Renal cortex interstitium (tissue), 11 donors: Measurements from ENCODE around the gene SDK1. TPM values are rescaled to one million over a fixed set of nuclear protein-coding genes. Genes with fewer than 3 reads are reported as not detected.
A peak's percentile ranks its signal among the peaks of the same experiment; 100 is the strongest.

ENCODE experiments used
- DNase-seq, 11 donors: peaks; one replicate each; pipeline ENCODE4 v3.0.0-alpha.2; 2013; ENCODE audit warnings: low read depth in 9 of 11, low spot score in 4 of 11; ENCODE audit errors: extremely low read depth in 1 of 11
- polyA plus RNA-seq, 3 donors: library from polyadenylated mRNA; unstranded; fragments of 120-200 nt; gene quantifications; one replicate each; pipeline ENCODE4 v1.2.1, GENCODE V29; 2013; ENCODE audit not compliant: insufficient read length in 3 of 3

SDK1 gene
- polyA plus RNA-seq, 3 donors, result 5.9 to 9.1 (median 7.6) TPM

DNA sequence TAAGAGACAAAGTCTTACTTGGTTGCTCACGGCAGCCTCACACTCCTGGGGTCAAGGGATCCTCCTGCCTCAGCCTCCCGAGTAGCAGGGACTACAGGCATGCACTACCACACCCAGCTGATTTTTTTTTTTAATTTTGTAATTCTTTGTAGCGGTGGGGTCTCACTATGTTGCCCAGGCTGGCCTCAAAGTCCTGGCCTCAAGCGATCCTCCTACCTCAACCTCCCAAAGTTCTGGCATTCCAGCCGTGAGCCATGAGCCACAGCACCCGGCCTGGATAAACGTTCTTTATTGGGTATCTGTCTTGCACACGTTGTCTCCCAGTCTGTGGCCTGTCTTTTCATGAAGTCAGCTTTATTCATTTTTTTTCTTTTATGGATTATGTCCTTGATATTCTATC, 744.9 kb downstream of the SDK1 start:
- DNase-seq, result no peak

DNA sequence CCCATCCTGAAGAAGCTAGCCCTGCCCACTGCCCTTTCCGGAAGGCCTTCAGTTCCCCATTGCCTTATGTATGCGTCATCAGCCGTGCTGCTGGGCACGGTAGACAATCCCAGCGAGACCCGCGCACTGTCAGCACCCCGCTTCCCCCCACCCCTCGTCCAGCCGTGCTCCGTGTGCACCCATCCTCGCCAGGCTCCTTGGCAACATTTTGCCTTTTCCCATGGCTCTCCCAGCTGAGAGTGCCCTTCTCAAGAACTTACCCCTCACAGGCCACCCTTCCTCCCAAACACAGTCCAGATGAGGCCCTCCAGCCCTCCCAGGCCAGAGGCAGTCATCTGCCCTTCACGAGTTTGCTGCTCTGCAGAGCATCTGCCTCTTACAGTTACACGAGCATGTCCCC, 747.3 kb downstream of the SDK1 start:
- DNase-seq, result no peak

DNA sequence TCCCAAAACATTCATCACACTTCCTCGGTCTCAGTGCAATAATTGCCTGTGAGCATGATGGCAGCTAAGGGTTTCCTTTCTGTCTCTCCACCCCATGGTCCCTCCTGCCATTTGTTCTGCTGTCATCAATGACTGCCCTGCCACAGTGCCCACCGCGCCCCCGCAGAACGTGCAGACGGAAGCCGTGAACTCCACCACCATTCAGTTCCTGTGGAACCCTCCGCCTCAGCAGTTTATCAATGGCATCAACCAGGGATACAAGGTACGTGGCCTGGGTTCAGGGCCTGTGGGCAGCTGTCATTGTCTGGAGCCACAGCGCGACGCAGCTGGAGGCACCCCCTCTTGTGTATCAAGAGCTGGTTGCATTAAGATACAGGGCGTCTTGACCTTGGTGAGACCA, 748.1 kb downstream of the SDK1 start:
- DNase-seq, result no peak

DNA sequence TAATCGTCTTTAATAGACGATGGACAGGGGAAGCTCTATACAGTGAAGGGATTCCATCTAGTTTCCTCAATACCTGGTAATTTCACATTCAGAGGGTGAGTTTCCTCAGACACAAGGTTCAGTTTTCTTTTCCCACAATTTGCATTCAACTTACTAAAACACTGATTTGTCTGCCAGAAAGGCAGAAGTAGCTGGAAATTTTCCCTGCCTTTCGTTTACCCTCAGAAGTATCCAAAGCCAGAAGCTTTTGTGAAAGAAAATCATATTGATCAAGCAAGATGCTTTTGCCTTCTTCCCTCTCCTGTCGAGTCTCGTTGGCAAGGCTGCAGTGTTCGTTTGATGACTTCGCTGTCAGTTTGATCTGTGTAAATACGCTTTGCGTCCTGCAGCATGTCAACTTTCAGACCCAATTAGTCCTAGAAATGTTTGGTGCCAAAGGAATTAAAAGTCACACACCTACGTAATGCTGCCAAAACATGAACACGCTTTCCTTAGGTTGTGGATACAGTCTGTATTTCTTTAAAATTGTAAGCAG, 749.1 kb downstream of the SDK1 start:
- no peak for DNase-seq

DNA sequence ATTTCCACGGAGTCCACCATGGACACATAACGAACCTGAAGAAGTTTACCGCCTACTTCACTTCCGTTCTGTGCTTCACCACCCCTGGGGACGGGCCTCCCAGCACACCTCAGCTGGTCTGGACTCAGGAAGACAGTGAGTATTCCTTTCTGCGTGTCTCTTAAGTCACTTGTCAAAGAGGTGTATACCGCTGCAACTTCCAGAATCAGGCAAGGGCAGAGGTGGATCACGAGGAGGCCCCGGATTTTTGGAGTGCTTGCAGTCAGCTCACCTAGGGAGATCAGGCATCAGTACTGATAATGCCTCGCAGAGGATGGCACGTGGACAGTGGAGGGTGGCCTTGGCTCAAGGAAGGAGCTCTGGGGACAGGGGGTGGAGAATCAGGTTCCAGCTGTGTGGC, 750.6 kb downstream of the SDK1 start:
- DNase-seq, result no peak

DNA sequence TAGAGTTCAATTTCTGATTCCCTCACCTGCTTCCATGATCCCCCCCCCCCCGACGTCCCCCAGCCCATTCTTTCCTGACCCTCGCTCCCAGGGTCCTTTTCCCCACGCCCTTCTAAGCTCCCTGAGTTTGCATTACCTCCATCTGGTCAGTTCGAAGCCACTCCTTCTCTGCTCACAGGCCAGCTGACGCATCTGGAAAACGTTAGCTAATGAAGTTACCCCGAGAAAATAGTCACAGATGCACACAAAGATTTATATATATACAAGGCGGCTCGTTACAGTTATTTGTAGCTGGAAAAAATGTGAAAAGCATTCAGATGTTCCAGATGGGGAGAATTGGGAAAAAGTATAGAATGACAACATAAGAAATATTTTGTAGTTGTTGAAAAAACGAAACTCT, 751.1 kb downstream of the SDK1 start:
- peak in 2 of 11 donors; percentile 7 to 16 for DNase-seq

DNA sequence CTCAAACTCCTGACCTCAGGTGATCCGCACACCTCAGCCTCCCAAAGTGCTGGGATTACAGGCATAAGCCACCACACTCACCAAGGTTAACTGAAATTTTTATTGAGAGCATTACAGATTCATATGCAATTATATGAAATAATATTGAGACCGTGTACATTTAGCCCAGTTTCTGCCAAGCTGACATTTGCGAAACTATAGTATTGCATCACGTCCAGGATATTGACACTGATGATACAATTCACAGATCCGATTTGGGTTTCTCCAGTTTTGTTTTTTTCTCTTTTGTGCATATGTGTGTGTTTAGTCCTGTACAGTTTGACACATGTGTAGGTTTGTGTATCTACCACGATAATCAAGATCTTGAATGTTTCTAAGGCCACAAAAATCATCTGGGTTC, 753.1 kb downstream of the SDK1 start:
- no peak for DNase-seq

DNA sequence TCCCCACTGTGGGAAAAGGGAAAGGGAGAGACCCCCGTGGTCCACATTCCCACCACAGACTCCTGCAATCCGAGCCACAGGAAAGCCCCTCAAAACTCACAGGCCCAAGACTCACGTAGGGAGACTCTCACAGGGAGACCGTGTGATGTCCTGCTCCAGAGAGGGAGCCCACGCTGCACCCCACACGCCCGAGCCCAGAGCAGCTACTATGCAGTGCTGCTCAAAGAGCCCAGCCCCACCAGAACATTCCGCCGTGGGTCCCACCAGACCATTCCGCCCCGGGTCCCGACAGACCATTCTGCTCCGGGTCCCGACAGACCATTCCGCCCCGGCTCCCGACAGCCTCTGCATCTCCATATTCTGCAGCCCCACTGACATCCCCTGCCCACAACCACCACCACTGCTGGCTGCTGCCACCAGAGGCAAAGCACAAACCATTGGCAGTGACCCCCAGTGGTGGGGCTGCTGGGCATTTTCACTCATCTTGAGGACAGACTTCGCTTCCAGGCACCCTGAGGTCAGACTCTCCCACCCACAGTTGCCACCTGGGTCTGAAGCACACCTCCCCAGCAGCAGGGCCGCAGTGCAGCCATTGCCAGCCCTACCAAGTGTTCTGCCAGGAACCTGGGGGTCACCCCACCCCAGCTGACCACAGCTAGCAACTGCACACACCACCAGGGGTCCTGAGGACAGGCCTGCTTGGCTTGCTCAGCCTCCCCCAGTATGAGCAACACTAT, 755.7 kb downstream of the SDK1 start:
- no peak for DNase-seq

DNA sequence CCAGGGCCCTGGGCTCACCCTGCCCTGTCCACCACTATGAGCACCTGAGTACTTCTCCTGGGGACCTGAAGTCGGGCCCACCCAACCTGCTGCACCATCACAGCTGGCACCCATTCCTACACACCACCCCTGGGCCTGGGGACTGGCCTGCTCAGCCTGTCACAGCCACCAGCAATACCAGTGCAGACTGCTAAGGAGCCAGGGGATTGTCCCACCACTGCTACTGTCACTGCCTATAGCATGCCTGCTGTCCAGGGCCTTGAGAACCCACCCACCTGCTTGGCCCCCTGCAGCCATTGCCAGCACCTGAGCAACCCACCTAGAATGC, 756.2 kb downstream of the SDK1 start:
- no peak for DNase-seq

DNA sequence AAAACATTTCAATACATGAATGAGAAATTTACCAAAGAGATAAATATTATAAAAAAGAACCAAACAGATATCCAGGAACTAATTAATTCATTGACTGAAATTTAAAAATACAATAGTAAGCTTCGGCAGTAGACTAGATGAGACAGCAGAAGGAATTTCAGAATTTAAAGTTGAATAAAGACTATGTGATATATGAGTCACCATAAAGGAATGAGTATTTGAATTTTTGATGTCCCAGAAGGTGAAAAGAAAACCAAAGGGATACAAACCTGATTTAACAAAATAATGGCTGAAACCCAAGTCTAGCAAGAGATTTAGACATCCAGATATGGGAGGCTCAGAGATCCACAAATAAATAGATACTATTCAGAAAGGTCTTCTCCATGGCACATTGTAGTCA, 757.1 kb downstream of the SDK1 start:
- no peak for DNase-seq

DNA sequence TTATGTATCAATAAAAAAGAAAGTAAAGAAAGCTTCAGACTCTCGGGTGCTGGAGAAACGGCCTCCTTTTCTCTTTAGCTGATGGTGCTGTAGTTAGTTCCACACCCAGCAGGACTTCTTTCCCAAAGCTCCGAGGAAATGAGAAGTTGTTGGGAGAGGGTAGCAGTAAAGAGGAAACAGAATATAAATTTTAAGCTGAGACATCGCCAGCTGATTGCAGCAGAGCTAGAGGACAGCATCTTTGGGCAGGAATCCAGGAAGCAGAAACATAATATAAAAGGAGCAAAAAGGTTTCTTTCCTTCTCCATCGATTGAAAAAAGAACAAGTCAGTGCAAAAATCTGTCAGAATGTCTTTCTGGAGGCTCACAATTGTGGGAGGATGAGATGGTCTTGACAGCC, 764.1 kb downstream of the SDK1 start:
- peak in 4 of 11 donors; percentile 13 to 36 (median 26) for DNase-seq

DNA sequence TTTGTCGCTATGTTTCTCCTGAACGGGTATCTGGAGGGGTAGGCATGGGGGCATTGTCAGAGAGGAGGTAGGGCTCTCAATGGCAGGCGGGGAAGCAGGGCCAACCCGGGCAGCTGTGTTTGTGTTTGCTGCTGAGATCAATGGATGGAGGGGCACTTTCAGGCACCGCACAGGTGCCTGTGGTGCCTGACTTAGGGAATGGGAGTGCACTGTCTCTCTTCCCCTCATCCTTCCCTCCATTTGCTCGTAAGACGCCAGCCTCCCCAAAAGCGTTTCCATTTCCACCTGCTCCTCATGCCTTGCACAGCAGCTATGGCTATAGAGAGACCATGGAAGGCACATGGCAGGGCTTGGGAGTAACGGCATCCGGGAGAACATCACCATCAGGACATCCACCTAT, 765.2 kb downstream of the SDK1 start:
- no peak for DNase-seq

DNA sequence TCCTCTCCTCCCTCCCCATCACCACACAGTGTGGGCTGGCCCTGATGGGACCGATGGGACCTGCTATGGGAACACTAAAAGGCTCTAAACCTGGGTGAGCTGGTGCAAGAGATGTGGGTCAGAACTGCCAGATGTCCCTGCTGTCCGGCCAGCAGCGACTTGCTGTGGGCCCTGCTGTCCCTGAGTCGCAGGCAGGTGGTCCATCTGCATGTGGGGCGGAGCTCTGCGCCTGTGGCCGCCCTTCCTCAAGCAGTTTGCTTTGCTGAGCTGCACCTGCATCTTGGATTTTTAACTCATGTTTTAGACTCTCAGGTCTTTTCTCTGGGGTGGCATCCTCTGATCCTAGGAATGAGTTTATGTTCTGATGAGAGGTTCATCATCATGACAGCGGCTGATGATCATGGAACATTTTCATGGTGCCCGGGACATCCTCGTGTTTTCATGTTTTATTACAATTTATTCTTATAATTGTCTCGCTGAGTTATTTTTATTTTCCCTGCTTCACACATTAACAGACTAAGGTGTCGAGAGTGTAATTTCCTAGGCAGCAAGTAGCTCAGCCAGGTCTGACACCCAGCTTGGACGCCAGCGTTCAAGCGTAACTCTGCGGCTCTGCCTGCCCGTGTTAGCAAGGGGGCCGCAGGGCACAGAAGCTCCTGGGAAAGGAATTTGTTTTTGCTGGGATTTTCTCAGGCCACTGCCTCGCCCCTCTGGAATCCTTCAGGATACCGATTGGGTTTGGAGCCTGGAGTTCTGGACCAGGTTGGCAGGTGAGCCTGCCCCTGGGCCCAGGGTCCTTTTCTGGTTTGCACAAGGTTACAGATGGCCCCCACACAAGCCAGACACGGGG, 765.8 kb downstream of the SDK1 start:
- DNase-seq, result peak in 4 of 11 donors; percentile 8 to 32 (median 19)

DNA sequence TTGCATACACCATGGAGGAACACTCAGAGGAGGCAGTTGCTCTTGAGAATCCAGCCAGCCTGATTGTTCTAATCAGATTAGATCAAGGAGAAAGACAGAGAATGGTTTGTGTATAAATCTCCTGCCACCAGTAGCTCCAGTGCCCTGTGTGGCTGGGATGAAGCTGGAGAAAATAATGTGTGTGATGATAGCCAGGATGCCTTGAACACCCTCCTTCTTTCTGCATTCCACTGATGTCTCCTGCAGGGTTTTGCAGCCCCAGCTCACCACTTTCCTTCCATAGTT, 766.4 kb downstream of the SDK1 start:
- DNase-seq, result no peak

DNA sequence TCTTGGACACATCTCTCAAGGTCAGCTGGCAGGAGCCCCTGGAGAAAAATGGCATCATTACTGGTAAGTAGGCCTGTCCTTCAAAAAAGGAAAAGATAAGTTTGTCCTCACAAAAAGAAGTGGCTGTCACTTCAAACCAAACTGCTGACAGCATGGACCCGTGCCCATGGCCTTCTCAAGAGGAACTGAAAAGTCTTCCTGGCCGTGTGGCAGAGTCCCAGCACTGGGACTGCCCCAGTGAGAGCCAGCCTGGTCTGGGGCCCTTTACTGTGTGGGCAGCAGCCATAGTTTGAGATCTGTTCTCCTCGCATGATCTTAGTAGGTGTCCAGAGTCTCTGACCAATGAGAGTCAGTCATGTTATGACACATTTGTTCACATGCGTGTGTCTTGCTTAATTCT, 766.8 kb downstream of the SDK1 start:
- no peak for DNase-seq

DNA sequence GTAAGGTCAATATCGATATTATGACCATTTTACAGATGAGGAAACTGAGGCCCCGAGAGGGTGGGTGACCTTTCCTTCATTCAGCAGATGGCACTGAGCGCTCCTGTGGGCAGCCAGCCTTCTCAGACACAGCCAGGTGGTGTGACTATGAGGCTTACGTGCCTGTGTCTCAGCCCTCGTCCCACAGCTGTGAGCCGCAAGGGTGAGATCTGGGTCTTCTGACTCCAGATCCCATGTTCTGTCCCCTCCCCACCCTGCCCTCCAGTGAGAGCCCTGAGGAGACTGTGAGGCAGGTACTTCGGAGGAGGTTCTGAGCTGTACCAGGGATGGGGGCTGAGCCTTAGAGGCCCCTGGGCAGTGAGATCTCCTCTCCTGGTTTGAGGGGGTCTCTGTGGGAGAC, 767.2 kb downstream of the SDK1 start:
- no peak for DNase-seq

DNA sequence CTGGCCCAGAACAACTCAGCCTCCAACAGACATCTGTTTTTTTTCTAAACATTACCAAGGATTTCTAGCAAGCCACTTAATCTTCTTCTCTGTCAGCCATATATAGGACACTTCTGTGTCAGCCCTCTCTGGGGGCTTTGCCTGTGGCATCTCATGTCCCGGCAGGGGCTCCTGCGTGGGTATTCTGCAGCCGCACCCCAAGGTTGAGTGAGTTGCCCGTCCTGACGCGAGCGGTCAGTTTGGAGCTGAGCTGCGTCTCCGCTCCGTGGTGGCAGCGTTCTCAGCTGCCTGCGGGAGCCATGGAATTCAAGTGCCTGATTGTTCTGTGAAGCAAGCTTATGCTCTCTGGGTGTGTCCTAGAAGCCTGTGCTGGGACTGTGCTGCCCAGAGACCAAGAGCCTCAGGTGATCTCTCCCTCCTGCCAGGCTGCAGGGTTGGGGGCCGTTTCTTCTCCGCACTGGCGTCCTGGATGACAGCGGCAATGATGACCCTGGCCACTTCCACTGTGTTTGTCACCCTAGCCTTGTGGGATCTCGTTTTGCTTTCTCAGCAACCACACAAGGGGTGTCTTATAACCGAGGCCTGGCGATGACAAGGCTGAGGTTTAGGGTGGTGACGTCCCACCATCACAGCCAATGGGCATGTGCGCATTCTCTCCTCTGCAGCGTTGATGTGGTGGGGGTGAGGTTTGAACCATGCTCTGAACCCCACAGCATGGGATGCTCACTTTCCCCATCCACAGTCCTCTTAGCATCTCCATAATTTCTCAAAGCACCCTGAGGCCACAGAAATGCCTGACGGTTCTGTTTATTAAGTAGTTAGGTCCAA, 768.4 kb downstream of the SDK1 start:
- no peak for DNase-seq

DNA sequence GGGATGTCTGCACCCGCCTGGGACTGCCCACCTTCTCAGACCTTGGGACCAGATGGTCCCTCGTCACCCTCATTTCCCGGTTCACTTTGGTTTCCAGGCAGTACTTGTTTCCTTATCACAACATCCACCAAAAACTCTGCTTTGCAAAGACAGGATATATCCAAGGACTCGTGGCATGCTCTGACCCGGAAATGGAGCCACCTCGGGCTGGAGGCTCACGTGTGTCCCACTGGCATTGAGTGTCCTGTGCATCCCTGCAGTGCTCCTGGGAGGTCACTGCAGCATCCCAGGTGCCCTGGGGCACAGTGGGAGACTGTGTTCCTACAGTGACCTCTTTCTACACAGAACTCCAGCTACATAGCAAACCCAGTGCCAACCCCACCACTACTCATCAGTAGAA, 769.2 kb downstream of the SDK1 start:
- DNase-seq, result no peak

DNA sequence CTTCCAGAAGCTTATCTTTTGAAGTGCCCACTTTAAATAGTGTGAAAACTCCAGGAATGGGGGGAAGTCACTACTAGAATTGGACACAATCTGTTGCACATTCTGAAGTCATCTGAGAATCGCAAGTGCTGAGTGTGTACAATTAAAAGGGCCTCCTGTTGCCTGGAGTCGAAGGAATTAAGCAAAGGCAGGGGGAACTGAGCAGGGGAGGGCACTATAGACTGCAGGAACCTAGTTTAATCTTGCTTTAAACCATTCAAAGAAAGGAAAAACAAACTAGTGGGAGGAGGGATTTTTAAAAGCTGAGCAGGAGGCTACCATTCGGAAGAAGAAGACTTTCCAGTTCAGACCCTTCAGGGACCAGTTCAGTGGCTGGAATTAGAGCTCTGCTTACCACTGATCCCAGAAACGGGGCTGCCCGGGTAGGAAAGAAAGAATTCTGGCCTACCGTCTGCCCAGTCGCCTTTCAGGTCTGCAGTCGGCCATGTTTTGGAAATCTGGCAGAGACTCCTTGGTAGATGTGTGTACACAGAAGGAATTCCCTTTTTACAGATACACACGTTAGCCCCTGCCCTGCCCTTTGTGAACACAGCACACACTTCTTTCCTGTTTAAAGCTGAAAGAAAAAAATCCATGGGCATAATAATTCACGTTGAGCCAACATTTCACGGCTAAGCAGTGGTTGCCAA, 770.5 kb downstream of the SDK1 start:
- DNase-seq, result no peak
